Peyer's patch (tissue), 4 donors: Measurements from ENCODE around the gene NOD1. TPM values are rescaled to one million over a fixed set of nuclear protein-coding genes. Genes with fewer than 3 reads are reported as not detected.

Source experiments
- DNase-seq, 3 donors: peaks; one replicate each; pipeline ENCODE4 v3.0.0-alpha.2; 2017 to 2019
- H3K27ac ChIP-seq, 4 donors: fragments of 200-600 bp; sonication (generic); one replicate each; pipeline ENCODE4 v1.5.1; 2016 to 2019
- H3K27me3 ChIP-seq, 2 donors: fragments of 200-600 bp; sonication (generic); one replicate each; pipeline ENCODE4 v1.5.1; 2019
- H3K36me3 ChIP-seq, 3 donors: fragments of 200-600 bp; sonication (generic); one replicate each; pipeline ENCODE4 v1.5.1; 2016 to 2019
- H3K4me1 ChIP-seq, 4 donors: fragments of 200-600 bp; sonication (generic); one replicate each; pipeline ENCODE4 v1.5.1; 2016 to 2019
- H3K4me3 ChIP-seq, 4 donors: fragments of 200-600 bp; sonication (generic); 1 replicate in 3 of 4; 2 replicates in 1 of 4; pipeline ENCODE4 v1.5.1; 2016 to 2019; ENCODE audit warnings: mild to moderate bottlenecking in 1 of 4
- H3K9me3 ChIP-seq, 4 donors: fragments of 200-600 bp; sonication (generic); one replicate each; pipeline ENCODE4 v1.5.1; 2016 to 2019; ENCODE audit warnings: mild to moderate bottlenecking in 1 of 4
- CTCF ChIP-seq, 6 experiments: fragments of 450-650 bp in 4 of 6; fragments of 200-600 bp in 2 of 6; sonication (generic) in 1 of 6; IDR thresholded peaks; one replicate each; pipeline ENCODE4 v1.5.1; 2017 to 2019; ENCODE audit warnings: antibody characterized with exemption in 6 of 6, mild to moderate bottlenecking in 3 of 6, moderate library complexity in 1 of 6
- POLR2A ChIP-seq, 2 donors: fragments of 450-650 bp; IDR thresholded peaks; one replicate each; pipeline ENCODE4 v1.5.1; 2017; ENCODE audit warnings: antibody characterized with exemption in 2 of 2, mild to moderate bottlenecking in 2 of 2, moderate library complexity in 2 of 2
- total RNA-seq, 4 donors: library from RNA; depleted of rRNA; stranded (reverse); fragments of >200 nt; gene quantifications; one replicate each; pipeline ENCODE4 v1.1.0, GENCODE V29; 2016

The NOD1 gene
- total RNA-seq, 4 donors from 2014 or later, result 4.0 to 29.7 (median 21.0) TPM

- peaks cover 0 to 11% (median 0%) of the 10 kb centered on the region in 3 donors for H3K36me3 ChIP-seq
- TF ChIP-seq CTCF (IDR thresholded peaks at IDR 0.05) (no peak), POLR2A (IDR thresholded peaks at IDR 0.05) (no peak)
- no peaks in the 10 kb centered on the region for H3K27me3 ChIP-seq
- H3K9me3 ChIP-seq, result no peaks in the 10 kb centered on the region
- H3K4me1 ChIP-seq, result peaks cover 4 to 37% (median 19%) of the 10 kb centered on the region in 4 donors
- H3K27ac ChIP-seq, result peak overlapping the region; percentile 11 to 76 (median 53)
- peak in 1 of 3 donors; percentile 44 for DNase-seq
- H3K4me3 ChIP-seq, result no peak overlapping the region
Measured at GRCh38 chr7:30430777-30431176, 47.8 kb downstream of the NOD1 start.

GRCh38 chr7:30430276-30430675, 48.3 kb downstream of the NOD1 start:
- peak in 1 of 3 donors; percentile 68 for DNase-seq
- no peaks in the 10 kb centered on the region for H3K9me3 ChIP-seq
- peaks cover 0 to 15% (median 0%) of the 10 kb centered on the region in 3 donors for H3K36me3 ChIP-seq
- peak overlapping the region; percentile 11 to 76 (median 53) for H3K27ac ChIP-seq
- no peak for TF ChIP-seq POLR2A (IDR thresholded peaks at IDR 0.05)
- no peak for TF ChIP-seq CTCF (IDR thresholded peaks at IDR 0.05)
- no peaks in the 10 kb centered on the region for H3K27me3 ChIP-seq
- H3K4me1 ChIP-seq, result peaks cover 4 to 37% (median 18%) of the 10 kb centered on the region in 4 donors
- H3K4me3 ChIP-seq, result no peak overlapping the region

- Histone ChIP-seq H3K27me3 (no peaks in the 10 kb centered on the region), H3K27ac (peak overlapping the region in 3 of 4 donors; percentile 28 to 64 (median 37))
Measured at GRCh38 chr7:30429156-30429530, 49.4 kb downstream of the NOD1 start.

GRCh38 chr7:30428246-30429155, 50.1 kb downstream of the NOD1 start:
- H3K4me3 ChIP-seq, result no peak overlapping the region
- H3K27me3 ChIP-seq, result no peaks in the 10 kb centered on the region
- peak overlapping the region in 3 of 4 donors; percentile 28 to 64 (median 37) for H3K27ac ChIP-seq
- H3K36me3 ChIP-seq, result peaks cover 0 to 22% (median 0%) of the 10 kb centered on the region in 3 donors
- peaks cover 0 to 32% (median 12%) of the 10 kb centered on the region in 4 donors for H3K4me1 ChIP-seq
- H3K9me3 ChIP-seq, result no peaks in the 10 kb centered on the region
- no peak for TF ChIP-seq POLR2A (IDR thresholded peaks at IDR 0.05)
- no peak for TF ChIP-seq CTCF (IDR thresholded peaks at IDR 0.05)
- peak in 1 of 3 donors; percentile 60 for DNase-seq

More at GRCh38 chr7:30429156-30429530, 49.4 kb downstream of the NOD1 start:
- H3K9me3 ChIP-seq, result no peaks in the 10 kb centered on the region
- no peak for DNase-seq
- H3K4me3 ChIP-seq, result no peak overlapping the region
- H3K4me1 ChIP-seq, result peaks cover 4 to 35% (median 13%) of the 10 kb centered on the region in 4 donors
- TF ChIP-seq CTCF (IDR thresholded peaks at IDR 0.05), result no peak
- no peak for TF ChIP-seq POLR2A (IDR thresholded peaks at IDR 0.05)
- H3K36me3 ChIP-seq, result peaks cover 0 to 15% (median 0%) of the 10 kb centered on the region in 3 donors

- no peak overlapping the region for H3K4me3 ChIP-seq
- no peaks in the 10 kb centered on the region for H3K9me3 ChIP-seq
- H3K27ac ChIP-seq, result no peak overlapping the region
- peaks cover 0 to 23% (median 0%) of the 10 kb centered on the region in 3 donors for H3K36me3 ChIP-seq
- no peaks in the 10 kb centered on the region for H3K27me3 ChIP-seq
- H3K4me1 ChIP-seq, result peaks cover 0 to 24% (median 9%) of the 10 kb centered on the region in 4 donors
- DNase-seq, result no peak
- TF ChIP-seq POLR2A (IDR thresholded peaks at IDR 0.05) (no peak), CTCF (IDR thresholded peaks at IDR 0.05) (no peak)
Measured at GRCh38 chr7:30427296-30428070, 51.1 kb downstream of the NOD1 start.
